HUES6 (cell line): Measurements from ENCODE around the gene PHF14.
A peak's percentile ranks its signal among the peaks of the same experiment; 100 is the strongest.
"Not testable (repeated sequence)": the region's sequence is repeated elsewhere in the genome, so short reads cannot be mapped to it uniquely, and the experiment has no call there.

Experiments
- H3K27ac ChIP-seq: 2 replicates; pipeline ENCODE4 v1.7.0; 2013; ENCODE audit warnings: low read depth, mild to moderate bottlenecking, low read length, inconsistent platforms
- H3K27me3 ChIP-seq: 2 replicates; pipeline ENCODE4 v1.6.1; 2013; ENCODE audit warnings: low read length; ENCODE audit not compliant: control insufficient read depth, insufficient read depth
- H3K36me3 ChIP-seq: 2 replicates; pipeline ENCODE4 v1.6.1; 2013; ENCODE audit warnings: low read length; ENCODE audit not compliant: control insufficient read depth, insufficient read depth
- H3K4me1 ChIP-seq: 2 replicates; pipeline ENCODE4 v1.6.1; 2013; ENCODE audit warnings: low read length; ENCODE audit not compliant: control insufficient read depth, insufficient read depth
- H3K4me3 ChIP-seq: 2 replicates; pipeline ENCODE4 v1.5.1; 2013; ENCODE audit warnings: low read depth, low read length
- H3K9ac ChIP-seq: one replicate; pipeline ENCODE4 v1.6.1; 2013; ENCODE audit warnings: mild to moderate bottlenecking, low read length
- H3K9me3 ChIP-seq: 2 replicates; pipeline ENCODE4 v1.6.1; 2013; ENCODE audit warnings: low read depth, low read length; ENCODE audit not compliant: control insufficient read depth, insufficient read depth

The PHF14 gene

GRCh38 chr7:10950974-10951578 is 22.6 kb upstream of the PHF14 start:
- not testable (repeated sequence) for H3K4me1 ChIP-seq, H3K27me3 ChIP-seq, H3K4me3 ChIP-seq, H3K27ac ChIP-seq, H3K9ac ChIP-seq, H3K36me3 ChIP-seq
- H3K9me3 ChIP-seq, result peaks cover 31% of the 10 kb centered on the region

DNA sequence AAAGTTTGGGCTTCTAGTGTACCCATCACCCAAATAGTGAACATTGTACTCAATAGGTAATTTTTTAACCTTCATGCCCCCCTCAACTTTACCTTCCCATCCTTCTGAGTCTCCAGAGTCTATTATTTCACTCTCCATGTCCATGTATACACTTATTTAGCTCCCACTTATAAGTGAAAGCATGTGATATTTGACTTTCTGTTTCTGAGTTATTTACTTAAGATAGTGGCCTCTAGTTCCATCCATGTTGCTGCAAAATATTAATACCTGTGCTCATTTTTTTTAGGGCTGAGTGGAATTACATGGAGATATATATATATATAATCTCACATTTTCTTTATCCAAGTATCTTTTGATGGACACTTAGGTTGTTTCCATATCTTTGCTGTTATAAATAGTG is 21.1 kb upstream of the PHF14 start:
- Histone ChIP-seq H3K9me3 (peaks cover 31% of the 10 kb centered on the region), H3K27ac (no peak overlapping the region), H3K4me1 (no peaks in the 10 kb centered on the region), H3K4me3 (no peak overlapping the region), H3K9ac (no peak overlapping the region), H3K36me3 (no peaks in the 10 kb centered on the region), H3K27me3 (no peaks in the 10 kb centered on the region)

GRCh38 chr7:10953078-10953750 is 20.5 kb upstream of the PHF14 start:
- not testable (repeated sequence) for H3K4me3 ChIP-seq, H3K36me3 ChIP-seq, H3K27ac ChIP-seq, H3K4me1 ChIP-seq, H3K27me3 ChIP-seq, H3K9ac ChIP-seq
- peaks cover 31% of the 10 kb centered on the region for H3K9me3 ChIP-seq

DNA sequence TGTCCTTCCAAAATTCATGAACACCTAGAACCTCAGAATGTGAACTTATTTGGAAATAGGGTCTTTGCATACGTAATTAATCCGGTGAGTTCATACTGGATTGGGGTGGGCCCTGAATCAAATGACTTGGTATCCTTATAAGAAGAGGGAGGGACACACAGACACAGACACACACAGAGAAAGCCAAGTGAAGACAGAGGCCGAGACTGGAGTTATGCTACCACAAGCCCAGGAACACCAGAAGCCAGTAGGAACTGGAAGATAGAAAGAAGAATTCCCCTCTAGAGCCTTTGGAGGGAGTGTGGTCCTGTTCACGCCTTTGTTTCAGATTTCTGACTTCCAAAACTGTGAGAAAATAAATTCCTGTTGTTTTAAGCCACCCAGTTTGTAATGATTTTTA is 17.1 kb upstream of the PHF14 start:
- Histone ChIP-seq H3K4me3 (no peak overlapping the region), H3K4me1 (no peaks in the 10 kb centered on the region), H3K9me3 (peaks cover 10% of the 10 kb centered on the region), H3K27ac (no peak overlapping the region), H3K27me3 (no peaks in the 10 kb centered on the region), H3K9ac (no peak overlapping the region), H3K36me3 (no peaks in the 10 kb centered on the region)

DNA sequence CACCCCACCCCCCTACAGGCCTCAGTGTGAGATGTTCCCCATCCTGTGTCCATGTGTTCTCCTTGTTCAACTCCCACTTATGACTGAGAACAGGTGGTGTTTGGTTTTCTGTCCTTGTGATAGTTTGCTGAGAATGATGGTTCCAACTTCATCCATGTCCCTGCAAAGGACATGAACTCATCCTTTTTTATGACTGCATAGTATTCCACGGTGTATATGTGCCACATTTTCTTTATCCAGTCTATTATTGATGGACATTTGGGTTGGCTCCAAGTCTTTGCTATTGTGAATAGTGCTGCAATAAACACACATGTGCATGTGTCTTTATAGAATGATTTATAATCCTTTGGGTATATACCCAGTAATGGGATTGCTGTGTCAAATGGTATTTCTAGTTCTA is 13.4 kb upstream of the PHF14 start:
- not testable (repeated sequence) for H3K27me3 ChIP-seq, H3K27ac ChIP-seq, H3K4me3 ChIP-seq, H3K9ac ChIP-seq, H3K9me3 ChIP-seq, H3K4me1 ChIP-seq, H3K36me3 ChIP-seq

DNA sequence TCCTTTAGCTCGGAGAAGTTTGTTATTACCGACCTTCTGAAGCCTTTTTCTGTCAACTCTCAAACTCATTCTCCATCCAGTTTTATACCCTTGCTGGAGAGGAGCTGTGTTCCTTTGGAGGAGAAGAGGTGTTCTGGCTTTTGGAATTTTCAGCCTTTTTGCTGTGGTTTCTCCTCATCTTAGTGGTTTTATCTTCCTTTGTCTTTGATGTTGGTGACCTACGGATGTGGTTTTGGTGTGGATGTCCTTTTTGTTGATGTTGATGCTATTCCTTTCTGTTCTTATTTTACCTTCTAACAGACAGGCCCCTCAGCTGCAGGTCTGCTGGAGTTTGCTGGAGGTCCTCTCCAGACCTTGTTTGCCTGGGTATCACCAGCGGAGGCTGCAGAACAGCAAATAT is 8.7 kb upstream of the PHF14 start:
- not testable (repeated sequence) for H3K4me1 ChIP-seq, H3K4me3 ChIP-seq

DNA sequence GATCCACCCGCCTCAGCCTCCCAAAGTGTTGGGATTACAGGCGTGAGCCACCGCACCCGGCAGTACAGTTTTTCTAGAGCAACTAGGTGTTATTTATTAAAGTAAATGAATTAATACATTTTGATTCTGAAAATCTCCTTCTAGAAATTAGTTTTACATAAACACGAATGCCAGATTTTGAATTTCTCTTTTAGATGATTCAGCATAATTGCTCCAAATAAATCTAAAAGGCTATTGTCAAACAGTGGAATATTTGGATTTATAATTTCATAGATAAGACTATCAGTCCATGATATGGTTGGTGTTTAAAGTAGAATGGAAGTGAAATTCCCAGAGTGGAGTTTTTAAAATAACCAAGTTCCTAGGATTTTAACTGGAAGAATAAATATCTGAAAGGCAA is 1.5 kb upstream of the PHF14 start:
- Histone ChIP-seq H3K4me1 (peaks cover 15% of the 10 kb centered on the region; the same call in 1 of the 2 replicates), H3K36me3 (peaks cover 15% of the 10 kb centered on the region), H3K9ac (no peak overlapping the region), H3K27ac (peak overlapping the region; percentile 54; the same call in 1 of the 2 replicates), H3K4me3 (peak overlapping the region; percentile 96; the same call in 1 of the 2 replicates), H3K9me3 (no peaks in the 10 kb centered on the region), H3K27me3 (no peaks in the 10 kb centered on the region)

More for the DNA sequence above, 8.7 kb upstream of the PHF14 start:
- not testable (repeated sequence) for H3K27ac ChIP-seq, H3K36me3 ChIP-seq, H3K9me3 ChIP-seq, H3K9ac ChIP-seq, H3K27me3 ChIP-seq

- Histone ChIP-seq H3K27me3 (no peaks in the 10 kb centered on the region), H3K9ac (peak overlapping the region; percentile 93), H3K27ac (peak overlapping the region; percentile 89; the same call in 1 of the 2 replicates), H3K9me3 (no peaks in the 10 kb centered on the region), H3K4me1 (peaks cover 15% of the 10 kb centered on the region; the same call in 1 of the 2 replicates), H3K36me3 (peaks cover 15% of the 10 kb centered on the region), H3K4me3 (peak overlapping the region; percentile 96)
Measured at GRCh38 chr7:10973942-10974911, 555 bp downstream of the PHF14 start.

DNA sequence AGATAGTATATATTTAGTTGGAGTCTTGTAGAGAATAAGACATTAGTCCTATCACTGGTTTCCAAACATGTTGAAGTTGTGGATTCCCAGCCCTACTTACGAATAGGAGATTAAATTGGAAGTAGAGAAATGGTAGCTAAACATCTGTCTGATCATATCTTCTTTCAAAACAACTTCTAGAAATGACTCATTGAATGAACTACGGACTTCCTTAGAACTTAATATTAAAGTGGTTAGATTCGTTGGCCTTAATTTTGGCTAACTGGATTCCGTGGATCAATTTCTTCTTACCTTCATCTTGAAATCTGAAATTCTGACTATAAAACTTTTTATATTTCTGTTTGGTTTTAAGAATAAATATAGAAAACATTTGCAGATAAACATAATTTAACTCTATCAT is 3.4 kb downstream of the PHF14 start:
- H3K9ac ChIP-seq, result no peak overlapping the region
- H3K27ac ChIP-seq, result no peak overlapping the region

DNA sequence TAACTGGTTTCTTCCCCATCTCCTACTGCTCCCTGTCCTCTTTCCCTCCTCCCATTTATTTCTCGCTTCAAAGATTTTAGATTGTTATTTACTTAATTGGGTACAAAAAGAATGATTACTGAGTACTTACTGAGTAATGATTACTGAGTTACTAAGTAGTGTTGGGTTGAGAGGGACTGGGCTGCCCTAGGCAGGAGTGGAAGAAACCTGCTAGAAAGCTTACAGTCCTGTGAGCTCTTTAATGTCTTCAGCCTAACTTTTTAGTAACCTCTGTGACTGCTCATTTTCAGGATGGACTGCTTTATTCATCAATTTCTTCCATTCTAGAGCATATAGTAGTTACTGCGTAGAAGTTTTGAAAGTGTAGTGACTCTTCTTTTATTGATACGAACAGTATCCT is 7.6 kb downstream of the PHF14 start:
- Histone ChIP-seq H3K4me3 (no peak overlapping the region), H3K4me1 (peaks cover 4% of the 10 kb centered on the region; the same call in 1 of the 2 replicates), H3K9me3 (no peaks in the 10 kb centered on the region), H3K36me3 (peaks cover 32% of the 10 kb centered on the region), H3K9ac (no peak overlapping the region), H3K27ac (no peak overlapping the region), H3K27me3 (no peaks in the 10 kb centered on the region)

More for the DNA sequence above, 3.4 kb downstream of the PHF14 start:
- Histone ChIP-seq H3K9me3 (no peaks in the 10 kb centered on the region), H3K27me3 (no peaks in the 10 kb centered on the region), H3K4me1 (peaks cover 15% of the 10 kb centered on the region; the same call in 1 of the 2 replicates), H3K36me3 (peaks cover 19% of the 10 kb centered on the region), H3K4me3 (no peak overlapping the region)

GRCh38 chr7:10990748-10991147 is 17.1 kb downstream of the PHF14 start:
- H3K36me3 ChIP-seq, result peaks cover 41% of the 10 kb centered on the region
- not testable (repeated sequence) for H3K27ac ChIP-seq, H3K9ac ChIP-seq, H3K4me3 ChIP-seq, H3K27me3 ChIP-seq, H3K9me3 ChIP-seq, H3K4me1 ChIP-seq
